HG02840 (cell line): ENCODE measurements around the gene ATP11A.

Experiments used
- ATAC-seq: cut with Tn5 transposase; IDR thresholded peaks from one replicate; pipeline ENCODE4 v1.9.1; 2021; ENCODE audit warnings: mild to moderate bottlenecking, moderate library complexity, moderate number of reproducible peaks; ENCODE audit not compliant: unreplicated experiment, low FRiP score

Gene ATP11A

DNA sequence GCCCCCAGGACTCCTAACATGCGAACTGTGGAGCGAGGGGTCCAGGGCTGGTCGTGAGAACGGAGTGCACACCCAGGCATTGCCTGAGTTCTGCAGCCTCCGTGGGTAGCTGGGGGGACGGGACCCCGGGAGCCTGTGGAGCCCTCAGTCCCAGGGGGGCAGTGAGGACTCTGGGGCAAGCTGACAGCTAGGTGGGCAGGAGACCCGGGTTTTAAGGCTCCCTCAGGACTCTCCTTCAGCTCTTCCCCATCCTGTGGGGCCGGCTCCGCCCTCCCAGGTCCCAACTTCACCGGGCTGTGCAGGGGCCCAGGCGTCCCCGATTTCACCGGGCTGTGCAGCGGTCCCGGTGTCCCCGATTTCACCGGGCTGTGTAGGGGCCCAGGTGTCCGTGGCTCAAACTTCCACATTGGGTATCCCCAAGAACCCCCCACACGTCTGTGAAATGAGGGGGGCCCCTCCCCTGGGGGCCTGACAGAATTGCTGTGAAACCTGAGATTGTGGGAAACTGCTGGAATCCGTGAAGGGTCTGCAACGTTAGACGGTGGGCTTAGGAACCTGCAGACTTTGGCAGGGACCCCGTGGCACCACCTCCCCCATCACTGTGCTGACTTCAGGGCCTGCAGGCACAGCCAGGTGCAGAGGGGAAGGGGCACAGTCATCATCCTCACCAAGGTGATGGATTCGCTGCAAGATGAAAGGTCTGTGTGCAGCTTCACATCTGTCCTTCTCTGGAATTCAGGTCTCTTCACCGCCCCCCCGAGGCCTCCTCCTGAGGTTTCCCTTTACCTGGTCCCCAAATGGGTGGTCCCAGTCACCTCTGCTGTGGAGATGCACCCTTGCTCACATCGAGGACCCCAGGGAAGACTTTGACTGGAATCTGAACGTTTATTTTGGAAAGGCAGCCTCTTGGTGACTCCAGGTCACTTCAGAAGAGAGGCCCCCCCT lies 206.0 kb downstream of the ATP11A start:
- no peak for ATAC-seq

DNA sequence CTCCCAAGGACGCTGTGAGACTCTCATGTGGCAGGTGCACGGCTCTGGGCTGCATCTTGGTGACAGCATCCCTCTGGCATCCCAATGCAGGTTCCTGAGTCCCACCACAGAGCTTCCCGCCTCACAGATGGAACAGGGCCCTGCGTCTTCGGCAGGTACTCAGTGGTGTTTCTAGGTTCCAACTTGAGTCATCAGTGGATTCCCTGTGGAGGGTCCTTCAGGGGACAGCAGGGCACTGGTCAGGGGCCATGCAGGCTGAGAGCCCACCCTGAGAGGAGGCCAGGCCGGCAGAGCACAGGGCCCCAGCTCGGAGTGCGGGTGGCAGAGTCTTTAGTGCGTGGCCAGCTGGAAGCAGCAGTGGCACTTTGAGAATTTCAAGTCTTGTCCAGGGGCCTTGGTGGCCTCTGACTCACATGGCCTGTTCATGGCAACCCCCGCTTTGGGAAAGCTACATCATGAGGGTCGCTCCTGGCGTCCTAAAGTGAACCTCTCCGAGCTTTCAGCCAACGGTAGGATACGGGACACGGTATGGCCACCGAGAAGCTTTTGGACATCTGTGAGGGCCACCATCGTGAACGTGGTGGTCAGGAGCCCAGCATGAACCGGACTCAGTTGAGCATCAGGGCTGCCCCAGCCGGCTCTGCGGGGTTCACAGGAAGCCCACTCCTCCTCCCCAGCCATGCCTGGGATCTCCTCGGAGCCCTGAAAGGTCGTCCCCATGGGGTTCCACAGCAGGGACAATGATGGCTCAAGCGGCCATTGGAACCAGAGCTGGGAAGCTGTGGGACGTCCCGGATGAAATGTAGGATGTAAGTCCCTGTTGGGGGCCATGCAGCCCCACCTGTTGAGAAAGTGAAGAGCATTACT lies 207.1 kb downstream of the ATP11A start:
- no peak for ATAC-seq

DNA sequence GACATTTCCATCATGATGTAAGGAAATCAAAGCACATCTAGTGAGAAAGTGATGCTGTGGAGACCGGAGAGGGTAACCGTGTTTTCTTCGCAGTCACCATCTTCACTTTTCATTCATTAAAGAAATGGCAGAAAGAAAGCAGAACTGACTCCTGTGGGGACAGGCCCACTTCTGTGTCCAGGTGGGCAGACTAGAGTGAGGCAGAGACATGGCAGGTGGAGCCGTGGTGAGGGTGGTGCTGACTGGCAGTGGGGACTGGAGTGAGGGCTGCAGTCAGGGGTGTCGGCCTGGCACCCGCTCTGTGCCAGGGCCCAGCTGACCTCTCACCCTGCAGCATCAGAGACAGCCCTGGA lies 207.7 kb downstream of the ATP11A start:
- no peak for ATAC-seq

DNA sequence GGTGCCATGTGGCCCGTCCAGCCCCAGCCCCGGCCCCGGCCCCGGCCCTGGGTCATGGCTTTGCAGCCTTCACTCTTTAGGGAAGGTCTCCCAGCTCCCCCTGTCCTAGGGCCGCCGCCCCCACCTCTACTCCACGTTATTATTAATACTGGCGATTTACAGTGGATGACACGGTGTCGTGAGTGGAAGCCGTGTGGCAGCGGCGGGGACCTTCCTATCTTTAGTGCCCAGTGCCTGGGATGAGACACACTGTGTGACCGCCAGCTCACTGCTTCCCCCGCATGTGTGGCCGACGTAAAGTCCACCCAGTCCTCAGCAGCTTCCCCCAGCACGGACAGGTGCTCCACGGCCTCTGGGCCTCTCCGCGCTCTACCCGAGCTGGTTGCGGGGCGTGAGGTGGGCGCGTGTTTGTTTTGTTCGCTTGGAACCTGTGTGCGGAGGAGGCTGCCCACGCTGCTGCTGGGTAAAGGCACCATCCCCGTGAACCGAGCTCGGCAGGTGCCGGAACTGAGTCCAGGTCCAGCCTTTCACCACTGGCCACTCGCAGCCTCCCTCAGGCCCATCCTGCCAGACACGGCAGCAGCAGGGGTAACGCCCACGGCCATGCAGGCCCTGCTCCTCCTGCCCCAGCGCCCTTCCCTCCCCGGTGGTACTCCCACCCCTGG lies 208.2 kb downstream of the ATP11A start:
- no peak for ATAC-seq

DNA sequence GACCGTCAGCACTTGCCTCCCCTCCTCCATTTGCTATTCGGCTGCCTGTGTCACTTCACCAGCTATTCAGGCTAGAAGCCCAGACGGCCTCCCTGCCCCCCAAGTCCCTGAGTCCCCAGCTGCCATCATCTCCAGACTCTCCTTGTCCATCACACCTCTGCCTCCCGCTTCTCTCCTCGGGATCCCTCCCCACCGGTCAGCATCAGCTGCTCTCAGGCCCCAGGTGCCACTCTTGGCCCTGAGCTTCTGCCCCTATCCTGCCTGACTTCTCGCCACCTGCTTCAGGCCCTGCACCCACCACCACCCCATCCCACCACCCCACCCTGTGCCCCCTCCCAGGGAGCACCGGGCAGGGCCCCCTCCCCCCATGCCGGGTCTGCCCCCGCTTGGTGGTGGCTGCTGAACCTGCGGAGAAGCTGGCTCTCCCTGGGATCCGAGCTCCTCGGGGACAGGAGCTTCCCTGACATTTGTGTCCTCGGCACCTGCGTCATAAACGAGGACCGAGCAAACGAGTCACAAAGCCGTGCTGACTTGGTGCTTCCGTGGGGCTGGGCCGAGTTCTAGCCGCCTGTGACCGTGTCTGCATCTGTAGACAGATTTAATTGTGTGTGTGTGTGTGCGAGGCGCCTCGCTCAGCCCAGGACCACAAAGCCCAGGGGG lies 208.9 kb downstream of the ATP11A start:
- ATAC-seq, result no peak

DNA sequence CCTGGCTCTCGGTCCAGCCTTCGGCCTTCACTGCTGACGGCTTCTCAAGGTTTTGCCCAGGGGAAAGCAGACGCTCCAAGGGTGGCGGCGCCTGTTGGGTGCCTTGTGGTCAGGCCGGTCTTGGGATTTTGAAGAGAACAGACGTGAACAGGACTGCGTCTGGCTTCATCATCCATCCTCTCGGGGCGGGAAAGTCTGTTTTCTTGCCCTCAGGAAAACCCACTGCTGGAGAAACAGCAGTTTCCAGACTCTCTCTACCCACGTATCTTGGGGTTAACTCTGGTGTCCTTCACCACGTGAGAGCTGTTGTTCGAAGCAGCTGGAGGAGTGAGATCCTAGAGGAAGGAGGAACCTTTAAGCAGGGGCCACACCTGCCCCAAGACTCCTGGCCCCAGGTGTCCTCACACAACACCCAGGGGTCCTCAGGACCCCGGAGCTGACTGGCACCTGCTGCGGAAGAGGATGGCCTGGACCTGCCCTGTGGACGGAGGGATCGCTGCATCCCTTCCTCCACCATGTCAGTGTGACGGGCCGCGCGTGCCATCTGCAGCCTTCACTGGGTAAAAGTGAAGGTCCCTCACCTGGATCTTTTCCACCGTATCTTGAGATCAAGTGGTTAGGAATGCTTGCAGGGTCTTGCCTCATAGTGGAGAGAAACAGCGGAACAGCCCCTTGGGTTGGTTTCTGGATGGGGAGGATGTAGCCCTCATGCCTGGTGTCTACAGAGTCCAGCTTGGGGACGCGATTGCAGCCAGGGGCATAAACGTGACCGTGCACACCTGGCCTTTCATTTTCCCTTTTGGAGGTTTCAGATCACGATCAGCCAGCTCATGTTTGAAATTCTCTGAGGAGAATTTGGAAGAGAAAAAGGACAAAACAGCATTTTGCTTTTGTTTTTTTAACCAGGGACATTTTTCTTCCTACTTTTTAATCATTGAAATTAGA lies 209.7 kb downstream of the ATP11A start:
- ATAC-seq, result no peak

DNA sequence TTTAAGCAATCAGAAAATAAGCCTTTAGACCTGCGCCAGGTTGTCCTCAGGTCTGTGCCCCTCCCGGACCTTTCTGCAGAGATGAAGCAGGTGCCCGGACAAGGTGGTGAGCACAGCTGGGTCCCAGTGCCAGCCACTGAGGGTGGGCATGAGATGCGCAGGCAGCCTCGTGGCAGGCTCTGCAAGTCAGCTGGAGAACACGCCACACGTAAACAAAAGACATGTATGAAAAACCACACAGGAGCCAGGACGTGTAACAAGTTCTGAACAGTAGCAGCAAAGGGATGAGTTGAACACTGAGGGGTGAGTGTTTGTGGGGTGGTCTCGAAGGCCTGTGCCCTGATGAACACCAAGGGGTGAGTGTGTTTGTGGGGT lies 210.4 kb downstream of the ATP11A start:
- ATAC-seq, result no peak

DNA sequence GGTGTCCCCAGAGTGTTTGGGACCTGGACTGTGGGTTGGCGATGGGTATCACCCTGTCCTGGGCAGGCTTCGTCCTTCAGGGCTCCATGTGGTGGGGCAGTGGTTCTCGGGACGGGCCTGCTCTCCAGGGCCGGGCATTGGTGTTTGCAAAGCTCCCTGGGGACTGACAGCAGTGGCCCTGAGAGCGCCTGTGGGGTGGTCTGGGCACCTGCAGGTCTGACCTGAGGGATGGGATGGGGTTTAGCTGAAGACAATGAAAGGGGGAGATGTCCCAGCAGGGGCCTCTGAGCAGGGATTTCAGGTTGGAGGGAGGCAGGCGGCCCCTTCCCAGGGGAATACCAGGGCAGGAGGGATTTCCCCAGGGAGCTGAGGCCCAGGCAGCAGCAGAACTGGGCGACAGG lies 210.9 kb downstream of the ATP11A start:
- ATAC-seq, result no peak

DNA sequence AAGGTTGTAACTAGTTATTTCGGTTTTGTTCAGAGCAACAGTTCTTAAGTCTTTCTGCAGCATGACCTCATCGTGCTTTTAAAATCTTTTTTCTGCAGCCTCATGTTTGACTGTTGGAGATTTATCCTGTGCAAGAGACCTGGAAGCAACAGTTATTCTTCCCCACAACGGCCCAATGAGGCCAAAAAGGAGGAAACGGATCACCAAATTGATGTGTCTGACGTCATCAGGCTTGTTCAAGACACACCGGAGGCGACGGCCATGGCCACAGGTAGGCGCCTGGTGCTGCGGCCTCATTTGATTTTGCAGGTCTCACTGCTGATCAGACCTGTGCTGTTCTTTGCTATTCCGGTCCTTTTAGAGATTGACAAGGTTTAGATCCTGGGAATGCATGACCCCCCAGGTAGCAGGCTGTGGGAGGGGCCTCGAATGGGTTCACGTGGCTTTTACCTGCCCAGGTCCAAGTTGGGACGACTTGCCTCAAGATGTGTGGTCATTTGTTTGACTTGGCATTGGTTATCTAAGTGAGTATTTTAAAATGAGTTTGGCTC lies 212.3 kb downstream of the ATP11A start:
- ATAC-seq, result no peak

DNA sequence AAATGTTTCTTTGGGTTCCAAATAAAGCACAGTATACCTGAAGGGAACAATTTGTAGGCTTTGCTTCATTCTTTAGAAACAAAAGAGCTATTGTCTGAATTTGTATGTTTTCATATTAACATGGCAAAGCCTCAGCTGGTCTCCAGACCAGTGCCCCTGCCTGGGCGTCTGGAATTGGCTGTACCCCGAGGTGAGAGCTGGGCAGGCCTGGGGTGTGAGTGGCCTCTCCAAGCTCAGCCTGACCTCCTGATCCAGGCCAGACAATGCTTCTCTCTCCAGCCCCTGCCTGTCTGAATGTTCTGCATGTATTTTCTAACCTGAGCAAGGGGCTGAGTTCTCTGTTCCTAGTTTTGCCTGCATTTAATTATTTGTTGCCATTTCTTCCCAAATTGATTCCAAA lies 212.8 kb downstream of the ATP11A start:
- no peak for ATAC-seq

DNA sequence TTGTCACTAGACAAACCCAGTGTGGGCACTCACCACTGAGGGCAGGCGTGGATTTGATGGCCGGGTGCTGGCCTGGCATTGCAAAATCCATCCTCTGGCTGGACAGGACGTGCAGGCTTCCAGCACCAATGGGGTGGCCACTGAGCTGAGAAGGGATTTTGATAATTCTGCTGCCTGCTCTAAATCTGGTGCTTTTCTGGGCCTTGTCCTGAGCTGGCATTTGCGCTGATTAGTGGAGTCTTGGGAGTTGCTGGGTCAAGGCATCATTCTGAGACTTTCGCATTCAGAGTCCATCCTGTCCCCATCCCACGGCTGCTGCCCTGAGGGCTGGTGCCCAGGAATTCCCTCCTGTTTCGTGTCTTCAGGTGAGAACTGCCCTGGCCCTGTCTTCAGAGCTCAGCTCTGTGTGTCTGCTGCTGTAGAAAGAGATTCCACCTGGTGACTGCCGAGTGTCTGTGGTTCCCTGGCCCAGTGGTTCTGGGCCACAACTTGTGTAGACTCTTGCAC lies 213.3 kb downstream of the ATP11A start:
- ATAC-seq, result no peak

DNA sequence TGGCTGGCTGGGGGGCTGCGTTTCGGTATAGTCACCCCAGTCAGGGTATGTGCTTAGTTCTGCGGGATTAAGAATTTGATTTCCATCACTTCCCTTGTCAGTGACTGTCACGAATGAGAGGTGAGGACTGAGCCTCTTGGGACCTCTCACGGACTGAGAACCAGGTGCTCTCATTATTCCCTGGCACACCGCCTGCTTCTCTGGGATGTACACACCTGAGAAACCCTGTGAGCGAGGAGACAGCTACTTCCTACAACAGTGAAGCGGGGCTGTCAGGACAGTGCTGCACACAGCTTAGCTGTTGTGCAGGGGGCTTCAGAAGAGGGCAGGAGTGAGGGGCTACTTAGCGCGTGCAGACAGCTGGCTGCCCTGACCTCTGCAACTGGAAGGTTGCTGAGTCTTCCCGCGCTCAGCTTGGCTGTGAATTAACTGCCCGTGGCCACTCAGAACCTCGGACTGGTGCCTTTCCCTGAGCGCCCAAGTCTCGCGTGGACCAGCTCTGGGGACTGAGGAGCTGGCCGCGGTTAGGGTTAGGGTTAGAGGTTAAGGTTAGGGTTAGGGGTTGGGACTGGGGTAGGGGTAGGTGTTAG lies 213.9 kb downstream of the ATP11A start:
- ATAC-seq, result no peak

DNA sequence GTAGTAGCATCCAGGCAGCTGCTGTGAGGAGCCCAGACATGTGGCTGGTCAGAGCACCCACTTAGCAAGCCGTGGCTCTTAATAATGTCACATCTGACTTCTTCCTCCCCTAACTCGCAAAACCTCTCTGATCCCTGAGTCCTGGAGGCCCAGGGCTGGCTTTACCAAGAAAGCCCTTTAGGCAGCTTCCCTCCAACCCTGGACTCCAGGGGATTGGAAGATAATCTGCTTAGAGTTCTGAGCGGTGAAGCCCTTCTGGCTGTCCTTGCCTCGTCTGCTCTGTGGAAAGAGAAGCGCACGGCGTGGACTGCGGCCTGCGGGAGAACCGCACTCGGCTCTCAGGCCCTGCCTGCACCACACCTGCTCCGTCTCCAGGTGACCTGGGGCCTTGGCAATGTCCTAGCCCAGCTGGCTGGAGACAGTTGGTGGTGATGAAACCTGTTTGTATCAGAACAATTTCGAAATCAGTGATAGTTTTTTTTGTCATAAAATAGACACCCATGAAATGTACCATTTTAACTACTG lies 214.7 kb downstream of the ATP11A start:
- no peak for ATAC-seq

DNA sequence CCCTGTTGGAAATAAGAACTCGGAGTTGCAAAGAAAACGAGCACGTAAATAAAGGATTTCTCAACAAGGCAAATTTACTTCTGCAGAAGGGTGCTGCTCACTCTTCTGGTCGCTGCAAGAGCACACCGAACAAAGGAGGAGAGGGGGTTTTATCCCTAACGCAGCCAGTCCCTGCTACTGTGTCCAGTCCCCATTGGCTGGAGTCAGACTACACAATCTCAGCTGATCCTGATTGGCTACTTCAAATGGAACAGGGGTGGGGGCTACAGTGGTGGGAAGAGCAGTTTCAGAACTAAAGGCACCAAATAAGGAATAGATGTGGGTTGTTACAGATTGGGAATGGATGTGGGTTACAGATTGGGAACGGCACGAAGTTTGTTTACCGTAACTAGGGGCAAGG lies 215.2 kb downstream of the ATP11A start:
- ATAC-seq, result no peak

DNA sequence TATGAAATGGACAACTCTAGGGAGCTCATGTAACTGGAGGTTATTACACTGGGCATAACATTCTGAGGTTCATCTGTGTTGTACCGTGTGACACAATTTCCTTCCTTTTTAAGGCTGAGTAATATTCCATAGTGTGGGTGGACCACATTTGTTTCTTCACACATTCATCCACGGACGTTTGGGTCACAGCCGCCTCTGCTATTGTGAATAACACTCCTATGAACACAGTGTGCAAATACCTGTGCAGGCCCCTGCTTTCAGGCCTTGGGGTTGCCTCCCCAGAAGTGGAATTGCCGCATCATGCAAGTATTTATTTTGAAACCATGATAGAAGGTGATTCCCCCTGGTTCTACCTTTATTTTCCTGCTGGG lies 215.8 kb downstream of the ATP11A start:
- ATAC-seq, result no peak

DNA sequence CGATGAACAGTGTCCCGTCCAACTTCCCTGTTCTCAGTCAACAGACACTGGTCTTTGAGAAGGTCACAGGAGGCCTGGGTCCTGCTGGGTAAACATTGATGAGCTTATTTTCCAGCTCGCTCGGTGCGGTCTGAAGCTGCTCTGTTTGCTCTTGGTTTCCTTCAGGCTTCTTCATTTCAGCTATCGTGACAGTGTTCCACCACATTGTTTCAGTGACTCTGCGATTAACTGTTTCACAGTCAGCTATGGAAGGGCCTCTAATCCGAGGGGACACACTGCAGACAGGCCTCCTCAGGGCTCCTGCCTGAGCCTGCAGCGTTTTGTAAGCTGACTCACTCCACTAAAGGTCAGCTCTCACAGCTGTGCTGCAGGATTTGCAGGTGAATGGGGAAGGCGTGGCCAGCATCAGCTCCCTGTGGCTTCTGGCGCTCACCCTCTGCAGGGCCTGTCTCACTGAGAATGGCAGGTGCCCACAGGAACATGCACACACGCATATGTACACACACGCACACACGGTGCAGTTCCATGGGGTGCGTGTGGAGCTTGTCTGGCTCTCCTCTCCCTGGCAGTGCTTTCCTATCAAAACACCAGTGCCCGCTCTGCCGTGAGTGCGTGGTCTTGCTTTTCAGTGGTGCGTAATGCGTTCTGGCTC lies 216.3 kb downstream of the ATP11A start:
- no peak for ATAC-seq

DNA sequence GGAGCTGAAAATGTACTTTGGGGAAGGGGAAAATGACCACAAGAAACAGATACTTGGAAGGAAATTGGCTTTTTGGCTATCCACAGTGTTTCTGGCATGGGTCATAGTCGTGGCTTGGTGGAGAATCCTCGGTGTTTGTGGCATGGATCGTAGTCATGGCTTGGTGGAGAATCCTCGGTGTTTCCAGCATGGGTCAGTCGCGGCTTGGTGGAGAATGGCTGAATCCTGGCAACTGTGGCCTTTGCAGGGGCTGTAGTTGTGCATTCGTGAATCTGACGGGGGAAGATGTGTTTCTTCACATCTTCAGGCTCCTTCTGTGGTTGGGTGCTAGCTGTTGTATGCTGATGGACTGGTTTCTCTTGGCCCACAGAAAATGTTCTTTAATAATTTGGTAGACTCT lies 217.4 kb downstream of the ATP11A start:
- ATAC-seq, result no peak

DNA sequence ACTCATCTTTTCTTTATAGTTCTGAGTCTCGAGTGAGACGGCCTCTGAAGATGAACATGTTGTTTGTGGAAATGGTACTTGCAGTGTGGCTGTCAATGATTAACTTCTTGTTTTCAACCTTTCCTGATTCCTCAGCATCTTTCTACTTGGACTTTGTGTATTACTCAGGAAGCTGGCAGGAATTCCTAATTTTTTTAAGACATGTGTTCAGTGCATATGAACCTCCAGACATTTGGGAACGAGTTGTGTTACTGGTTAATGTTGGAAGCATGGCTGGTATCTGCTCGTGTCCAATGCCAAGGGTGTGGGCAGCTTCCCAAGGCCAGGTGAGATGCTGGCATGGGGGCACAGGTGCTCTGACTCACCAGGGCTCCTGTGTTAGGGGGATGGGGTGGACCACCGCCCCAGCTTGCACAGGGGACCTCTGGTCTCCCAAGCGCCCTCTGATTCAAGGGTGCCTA lies 218.1 kb downstream of the ATP11A start:
- no peak for ATAC-seq
